HG02981 (cell line): ENCODE results near the gene SERGEF.

Experiments used
- ATAC-seq: cut with Tn5 transposase; IDR thresholded peaks from one replicate; pipeline ENCODE4 v1.9.1; 2021; ENCODE audit warnings: mild to moderate bottlenecking, moderate library complexity; ENCODE audit not compliant: unreplicated experiment

Gene SERGEF

DNA sequence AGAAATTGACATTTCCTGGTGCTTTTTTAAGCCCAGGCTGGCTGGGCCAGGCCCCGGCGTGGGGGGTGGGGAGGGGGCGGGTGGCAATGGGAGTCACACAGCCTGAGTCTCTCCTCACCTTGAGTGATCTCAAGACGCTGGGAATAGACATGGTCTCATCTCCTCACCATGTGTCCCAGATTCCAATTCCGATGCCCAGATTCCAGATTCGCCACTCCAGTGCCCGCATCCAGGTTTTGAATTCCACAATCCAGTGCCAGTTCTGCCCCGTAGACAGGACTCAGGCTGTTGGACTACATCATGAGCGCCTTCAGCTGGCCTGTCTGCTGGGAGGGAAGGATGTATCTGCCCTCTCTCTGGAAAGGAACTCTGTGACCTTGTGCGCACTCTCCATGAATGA is 259.2 kb downstream of the SERGEF start:
- ATAC-seq = no peak

- ATAC-seq = no peak
These were observed 259.7 kb downstream of the SERGEF start for GRCh38 chr11:17753153-17753552.

- ATAC-seq = no peak
These were observed 260.7 kb downstream of the SERGEF start for GRCh38 chr11:17752144-17752543.

DNA sequence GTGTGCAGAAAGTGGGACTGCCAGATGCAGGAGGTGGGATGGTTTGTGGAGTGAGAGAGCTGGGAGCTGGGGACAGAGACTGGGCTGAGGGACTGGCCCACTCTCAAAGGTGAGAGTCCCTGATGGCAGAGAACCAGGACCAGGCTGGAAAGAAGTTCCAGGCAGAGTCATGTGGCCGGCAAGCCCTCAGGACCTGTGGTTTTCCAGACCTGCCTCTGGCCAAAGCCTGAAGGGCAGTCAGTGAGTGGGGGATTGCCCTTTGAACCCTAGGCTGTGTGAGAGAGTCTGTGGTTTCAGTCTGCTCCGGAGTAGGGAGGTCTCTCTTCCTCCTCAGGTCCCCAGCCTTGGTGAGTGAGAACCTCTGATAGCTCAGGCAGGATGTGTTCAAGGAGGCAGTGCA is 261.3 kb downstream of the SERGEF start:
- ATAC-seq = no peak

- no peak for ATAC-seq
These were observed 262.1 kb downstream of the SERGEF start for GRCh38 chr11:17750801-17751165.

DNA sequence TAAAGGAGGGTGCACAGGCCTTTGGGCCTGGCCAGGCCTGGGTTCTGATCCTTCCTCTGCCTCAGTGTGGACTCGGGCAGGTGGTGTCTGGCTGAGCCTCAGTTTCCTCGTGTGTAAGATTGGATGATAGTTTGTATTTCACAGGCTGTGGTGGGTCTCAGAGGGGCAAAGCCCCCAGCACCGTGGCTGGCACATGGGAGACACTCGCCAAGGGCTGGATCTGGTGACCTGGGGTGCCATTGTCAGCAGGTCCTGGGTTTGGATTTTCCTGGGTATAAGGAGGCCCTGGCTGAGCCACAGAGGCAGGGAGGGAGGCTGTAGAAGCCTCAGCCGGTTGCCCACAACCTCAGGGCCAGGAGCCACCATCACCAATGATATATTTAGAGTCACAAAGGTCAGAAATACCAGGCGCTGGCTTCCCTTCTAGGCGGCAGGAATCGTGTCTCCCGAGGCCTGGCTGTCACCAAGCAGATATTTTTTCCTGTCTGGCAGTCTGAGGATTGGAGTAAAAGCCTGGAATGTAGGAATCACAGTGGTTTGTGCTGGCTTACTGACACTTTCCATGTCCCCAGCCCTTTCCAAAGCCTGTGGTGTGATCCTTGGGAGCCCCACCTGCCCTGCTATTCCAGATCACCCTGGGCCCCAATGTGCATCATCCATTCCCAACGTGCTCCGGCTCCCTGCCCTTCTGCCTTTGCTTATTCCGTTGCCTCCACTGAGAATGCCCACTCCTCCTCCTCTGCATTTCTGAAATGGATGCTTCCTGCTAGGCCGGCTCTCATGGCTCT is 262.6 kb downstream of the SERGEF start:
- no peak for ATAC-seq

DNA sequence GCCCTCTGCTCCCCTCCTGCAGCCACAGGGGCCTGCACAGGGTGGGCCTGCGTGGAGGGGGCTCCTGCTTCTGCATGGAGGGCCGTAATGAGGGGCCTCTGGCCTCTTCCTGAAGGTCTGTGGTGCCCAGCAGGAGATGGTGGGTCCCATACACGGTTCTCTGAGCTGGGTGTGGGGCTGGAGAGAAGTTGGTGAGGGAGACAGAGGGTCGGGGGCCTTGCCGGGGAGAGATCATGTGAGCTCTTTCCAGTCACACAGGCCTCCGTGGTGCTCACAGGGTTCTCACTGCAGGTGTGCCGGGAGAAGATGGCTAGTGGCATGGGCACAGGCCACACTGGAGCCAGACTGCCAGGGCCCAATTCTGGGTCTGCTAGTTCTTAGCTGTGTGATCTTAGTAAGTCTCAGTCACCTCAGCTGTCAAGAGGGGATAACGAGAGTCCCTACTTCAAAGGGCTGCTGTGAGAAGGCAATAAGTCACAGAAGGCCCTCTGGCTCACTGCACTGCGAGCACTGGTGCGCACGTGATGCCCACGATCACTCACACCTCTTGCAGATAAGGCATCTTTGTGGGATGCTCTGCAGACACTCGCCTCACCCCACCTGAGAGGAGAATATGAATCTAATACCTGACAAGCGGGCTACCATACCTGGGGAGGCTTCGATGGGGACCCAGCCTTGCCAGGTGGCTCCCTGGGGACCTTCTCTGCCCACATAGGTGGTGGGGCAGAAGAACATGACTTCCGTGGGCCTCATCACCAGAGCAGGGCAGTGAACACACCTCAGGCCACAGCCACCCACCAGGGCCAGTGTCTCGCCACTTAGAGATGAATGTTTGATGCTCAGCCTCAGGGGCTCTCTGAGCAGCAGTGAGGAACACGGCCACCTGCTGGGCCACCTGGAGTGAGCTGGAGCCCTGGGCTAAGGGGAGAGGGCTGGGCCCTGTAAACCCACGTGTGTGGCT is 263.8 kb downstream of the SERGEF start:
- ATAC-seq = no peak

- ATAC-seq = no peak
These were observed 264.8 kb downstream of the SERGEF start for GRCh38 chr11:17748044-17748443.

DNA sequence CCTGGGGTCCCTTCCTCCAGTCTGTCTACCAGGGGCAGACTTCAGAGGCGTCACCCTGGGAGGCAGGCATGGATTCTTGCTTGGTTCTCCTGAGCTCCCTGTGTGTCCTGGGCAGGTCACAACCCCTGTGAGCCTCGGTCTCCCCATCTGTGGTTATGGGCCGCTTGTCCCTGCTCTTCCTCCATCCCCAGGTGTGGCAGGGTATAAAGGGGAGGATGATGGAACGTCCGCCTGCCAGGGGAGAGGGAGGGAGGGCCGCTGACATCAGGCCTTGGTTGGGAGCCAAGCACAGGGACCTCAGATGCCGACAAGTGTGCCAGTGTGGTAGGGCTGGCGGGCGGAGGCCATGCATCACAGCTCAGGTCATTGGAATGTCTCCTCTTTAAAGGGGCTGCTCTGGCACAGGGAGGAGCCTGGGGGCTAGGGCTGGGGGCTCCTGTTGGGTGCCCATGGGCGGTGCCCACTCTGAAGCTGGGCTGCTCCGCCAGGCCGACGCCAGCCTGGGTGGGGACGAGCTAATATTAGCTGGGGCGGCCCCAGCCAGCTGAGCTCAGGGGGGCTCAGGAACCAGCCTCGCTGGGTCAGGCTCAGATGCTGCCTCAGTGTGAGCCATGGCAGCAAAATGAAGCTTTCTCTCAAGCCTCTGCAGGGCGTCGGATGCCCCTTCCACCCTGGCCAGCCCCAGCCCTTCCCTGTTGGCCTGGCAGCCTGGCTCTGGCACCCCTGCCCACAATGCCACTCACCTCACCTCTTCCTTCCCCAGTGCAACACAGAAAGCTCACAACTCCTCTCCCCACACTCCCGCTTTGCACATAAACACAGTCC is 265.5 kb downstream of the SERGEF start:
- ATAC-seq = no peak

- no peak for ATAC-seq
These were observed 266.8 kb downstream of the SERGEF start for GRCh38 chr11:17746096-17746495.

GRCh38 chr11:17745023-17745772 is 267.6 kb downstream of the SERGEF start:
- ATAC-seq = no peak

GRCh38 chr11:17744151-17744940 is 268.5 kb downstream of the SERGEF start:
- ATAC-seq = no peak

GRCh38 chr11:17743808-17744119 is 269.1 kb downstream of the SERGEF start:
- no peak for ATAC-seq

DNA sequence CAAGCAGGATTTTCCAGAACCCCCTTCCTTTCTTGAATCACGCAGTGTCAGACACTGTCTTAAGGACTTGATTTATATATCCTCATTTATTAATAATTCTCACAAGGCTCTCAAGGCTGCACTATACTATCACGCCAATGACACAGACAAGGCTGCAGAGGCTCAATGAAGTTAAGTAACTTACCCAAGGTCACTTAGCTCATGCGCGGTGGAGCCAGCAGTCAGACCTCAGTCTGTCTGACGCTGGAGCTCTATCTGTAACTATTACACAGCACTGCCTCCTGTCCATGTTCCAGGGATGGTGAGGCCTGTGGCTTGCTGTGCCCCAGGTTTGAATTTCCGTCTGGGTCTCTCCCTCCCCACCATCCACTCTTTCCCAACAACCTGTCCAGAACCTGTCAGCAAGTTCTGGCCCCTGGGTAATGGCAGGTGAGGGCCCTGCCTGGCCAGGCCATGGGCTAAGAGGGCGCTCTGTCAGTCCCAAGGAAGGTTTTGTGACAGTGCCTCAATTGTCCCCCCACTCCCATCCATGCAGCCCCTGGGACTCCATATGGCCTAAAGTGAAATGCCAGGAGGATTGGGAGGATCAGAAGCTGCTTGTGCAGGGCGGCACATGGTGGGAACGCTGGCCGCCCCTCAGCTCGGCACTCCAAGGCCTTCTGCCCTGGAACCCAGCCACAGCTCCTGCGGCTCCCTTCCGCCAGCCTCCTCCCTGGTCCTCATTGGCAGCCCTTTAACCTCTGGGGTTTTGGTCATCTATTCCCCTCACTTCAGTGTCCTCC is 269.6 kb downstream of the SERGEF start:
- ATAC-seq = no peak

- no peak for ATAC-seq
These were observed 270.8 kb downstream of the SERGEF start for GRCh38 chr11:17742019-17742418.

- no peak for ATAC-seq
These were observed 271.4 kb downstream of the SERGEF start for GRCh38 chr11:17741487-17741886.

- ATAC-seq = no peak
These were observed 272.1 kb downstream of the SERGEF start for GRCh38 chr11:17740649-17741235.

DNA sequence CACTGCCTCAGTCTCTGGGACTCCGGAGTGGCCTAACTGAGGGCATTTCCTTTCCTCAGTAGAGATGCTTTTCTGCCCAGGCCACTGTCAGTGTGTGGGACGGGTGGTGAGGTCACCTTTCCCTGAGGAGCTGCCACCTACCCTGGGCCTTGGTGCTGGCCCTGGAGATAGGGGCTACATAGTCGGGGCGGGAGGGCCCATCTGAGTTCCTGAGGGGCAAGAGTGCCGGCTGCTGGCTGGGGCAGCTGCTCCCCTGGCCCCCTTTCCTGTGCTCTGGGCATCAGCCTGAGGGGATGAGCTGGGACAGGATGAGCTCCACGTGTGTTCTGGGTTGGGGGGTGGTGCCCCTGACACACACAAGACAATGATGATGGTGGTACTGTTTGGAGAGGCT is 272.9 kb downstream of the SERGEF start:
- ATAC-seq = no peak
